HG02981 (cell line): ENCODE measurements around the gene POLN.

ENCODE experiments used
- ATAC-seq: cut with Tn5 transposase; IDR thresholded peaks from one replicate; pipeline ENCODE4 v1.9.1; 2021; ENCODE audit warnings: mild to moderate bottlenecking, moderate library complexity; ENCODE audit not compliant: unreplicated experiment

POLN gene

DNA sequence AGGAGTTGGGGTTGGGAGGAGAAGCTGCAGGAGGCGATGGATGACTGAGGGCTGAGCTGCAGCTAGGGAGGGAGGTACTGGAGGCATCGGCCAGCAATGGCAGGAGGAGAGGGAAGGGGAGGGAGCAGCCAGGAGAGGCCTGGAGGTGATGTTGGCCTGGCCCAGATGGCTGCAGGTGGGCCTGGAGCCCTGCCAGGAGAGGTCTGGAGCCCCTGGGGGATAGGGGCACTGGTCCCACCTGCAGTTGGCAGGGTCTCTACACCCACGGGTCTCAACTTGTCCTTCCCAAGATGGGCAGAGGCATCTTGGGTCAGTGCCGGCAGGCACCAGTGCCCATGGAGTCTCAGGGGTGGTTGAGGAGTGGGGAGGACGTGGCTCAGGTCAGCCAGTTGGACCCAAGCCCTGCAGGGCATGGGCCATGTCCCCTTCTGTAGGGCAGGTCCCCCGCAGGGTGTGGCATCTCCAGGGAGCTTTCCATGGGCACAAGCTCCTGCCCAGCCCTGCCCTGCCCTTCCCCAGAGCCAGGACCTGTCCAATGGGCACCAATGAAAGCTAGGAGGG lies 22.6 kb upstream of the POLN start:
- no peak for ATAC-seq

DNA sequence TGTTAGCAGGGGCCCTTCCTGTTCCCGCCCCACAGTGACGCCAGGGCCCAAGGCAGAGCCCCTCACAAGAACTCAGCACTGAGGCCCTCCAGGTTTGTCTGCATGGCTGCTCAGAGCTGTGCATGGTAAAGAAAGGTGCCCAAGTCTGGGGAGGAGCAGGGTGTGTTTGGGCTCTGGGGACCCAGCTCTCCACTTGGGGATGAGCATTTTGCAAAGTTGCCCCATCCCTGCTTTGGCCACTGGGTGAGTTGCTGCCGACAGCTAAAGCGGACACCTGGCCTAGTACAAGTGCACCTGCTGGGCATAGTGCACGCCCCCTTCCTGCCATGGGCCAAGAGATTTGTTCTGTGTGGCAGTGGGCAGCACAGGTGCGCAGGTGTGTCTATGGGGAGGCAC lies 22.0 kb upstream of the POLN start:
- no peak for ATAC-seq

DNA sequence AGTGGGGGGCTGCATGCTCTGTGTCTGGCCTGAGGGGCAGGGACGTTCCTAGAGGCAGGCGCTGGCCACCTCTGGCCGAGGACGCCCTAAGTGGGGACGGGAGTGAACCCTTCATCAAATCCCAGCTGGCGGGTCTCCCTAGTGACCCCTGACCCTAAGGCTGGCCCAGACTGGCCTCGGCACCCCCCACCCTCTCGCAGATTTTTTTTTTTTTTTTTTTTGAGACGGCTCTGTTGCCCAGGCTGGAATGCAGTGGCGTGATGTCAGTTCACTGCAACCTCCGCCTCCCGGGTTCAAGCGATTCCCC lies 21.0 kb upstream of the POLN start:
- no peak for ATAC-seq

DNA sequence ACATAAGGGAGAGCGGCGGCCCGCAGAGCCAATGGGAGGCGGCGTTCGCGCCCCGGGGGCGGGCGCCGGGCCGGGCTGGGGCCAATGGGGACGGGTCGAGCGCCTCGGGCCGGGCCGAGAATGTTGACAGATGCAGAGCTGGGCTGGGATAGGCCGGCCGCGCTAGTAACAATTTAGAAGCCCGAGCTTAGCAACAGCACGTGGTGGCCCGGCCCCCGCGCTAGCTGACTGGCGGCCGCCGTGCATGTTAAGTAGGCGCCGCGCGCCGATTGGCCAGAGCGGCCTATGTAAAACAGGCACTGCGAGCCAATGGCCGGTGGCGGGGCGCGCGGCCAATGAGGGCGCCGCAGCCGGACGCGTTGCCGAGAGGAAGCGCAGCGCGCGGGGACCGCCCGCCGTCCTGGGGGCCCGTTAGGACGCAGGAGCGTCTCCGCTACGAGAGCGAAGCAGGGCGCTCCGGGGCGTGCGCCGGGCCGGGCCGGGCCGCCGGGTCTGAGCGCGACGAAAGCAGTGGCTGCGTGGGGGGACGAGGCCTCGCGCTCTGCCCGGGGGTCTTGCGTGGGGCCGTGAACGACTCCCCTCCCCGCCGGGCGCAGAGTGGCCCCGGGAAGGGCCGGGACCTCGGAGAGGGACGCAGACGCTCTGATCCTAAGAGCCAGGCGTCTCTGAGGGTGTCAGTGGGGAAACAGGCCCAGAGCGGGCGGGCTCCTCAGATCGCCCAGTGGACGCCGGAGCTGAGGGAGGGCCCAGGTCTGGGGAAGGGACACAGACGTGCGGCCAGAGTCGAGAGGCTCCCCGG lies 20.4 kb upstream of the POLN start:
- peak; percentile 89 for ATAC-seq

DNA sequence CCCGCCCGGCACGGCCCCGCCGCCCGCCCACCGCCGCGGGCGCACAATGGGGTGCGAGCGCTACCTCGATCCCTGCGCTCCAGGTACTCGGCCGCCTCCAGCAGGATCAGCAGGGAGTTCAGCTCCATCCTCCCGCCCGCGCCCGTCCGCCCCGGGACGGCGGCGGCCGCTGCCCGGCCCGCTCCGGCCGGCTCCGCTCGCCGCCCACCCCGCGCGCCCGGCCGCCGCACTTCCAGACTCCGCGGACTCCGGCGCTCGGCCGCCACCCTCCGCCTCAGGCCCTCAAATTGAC lies 19.9 kb upstream of the POLN start, which contains the start of gene MXD4:
MXD4 (minus strand) TSS at position 257 of the 292 bp plus-strand sequence; CDS start at position 128, 129 bp downstream.
- peak; percentile 0 for ATAC-seq

DNA sequence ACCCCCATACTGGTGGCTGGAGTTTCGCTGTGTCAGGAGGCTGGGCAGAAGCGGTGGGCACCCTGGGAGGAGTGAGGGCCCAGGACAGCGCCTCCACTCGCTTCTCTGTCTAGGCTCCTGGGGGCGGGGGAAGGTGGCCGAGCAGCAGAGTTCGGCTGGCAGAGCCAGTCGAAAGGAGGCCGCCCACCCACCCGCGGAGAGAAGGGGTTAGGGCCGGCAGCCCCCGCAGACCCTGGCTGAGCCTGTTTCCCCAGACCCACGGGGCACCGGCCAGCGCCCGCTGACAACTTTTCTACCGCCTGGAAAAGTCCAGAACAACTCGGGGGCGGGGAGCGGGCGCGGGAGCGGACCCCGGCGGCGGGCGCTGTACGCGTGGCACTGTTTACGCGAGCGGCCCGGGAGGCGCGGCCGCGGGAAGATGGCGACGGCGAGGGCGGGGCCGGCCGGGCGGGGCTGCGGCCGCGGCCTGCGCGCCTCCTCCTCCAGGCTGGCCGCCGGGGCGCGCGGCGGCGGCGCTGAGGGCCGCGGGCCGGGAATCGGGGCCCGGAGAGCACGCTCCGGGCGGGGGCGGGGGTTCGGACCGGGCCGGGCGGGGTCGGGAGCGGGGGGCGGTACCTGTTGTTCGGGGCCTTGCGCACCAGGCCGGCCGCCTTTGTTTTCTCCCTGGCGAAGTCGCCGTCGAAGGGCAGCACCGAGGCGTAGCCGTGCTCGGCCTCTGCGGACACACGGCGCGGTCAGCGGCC lies 19.4 kb upstream of the POLN start:
- ATAC-seq = no peak

DNA sequence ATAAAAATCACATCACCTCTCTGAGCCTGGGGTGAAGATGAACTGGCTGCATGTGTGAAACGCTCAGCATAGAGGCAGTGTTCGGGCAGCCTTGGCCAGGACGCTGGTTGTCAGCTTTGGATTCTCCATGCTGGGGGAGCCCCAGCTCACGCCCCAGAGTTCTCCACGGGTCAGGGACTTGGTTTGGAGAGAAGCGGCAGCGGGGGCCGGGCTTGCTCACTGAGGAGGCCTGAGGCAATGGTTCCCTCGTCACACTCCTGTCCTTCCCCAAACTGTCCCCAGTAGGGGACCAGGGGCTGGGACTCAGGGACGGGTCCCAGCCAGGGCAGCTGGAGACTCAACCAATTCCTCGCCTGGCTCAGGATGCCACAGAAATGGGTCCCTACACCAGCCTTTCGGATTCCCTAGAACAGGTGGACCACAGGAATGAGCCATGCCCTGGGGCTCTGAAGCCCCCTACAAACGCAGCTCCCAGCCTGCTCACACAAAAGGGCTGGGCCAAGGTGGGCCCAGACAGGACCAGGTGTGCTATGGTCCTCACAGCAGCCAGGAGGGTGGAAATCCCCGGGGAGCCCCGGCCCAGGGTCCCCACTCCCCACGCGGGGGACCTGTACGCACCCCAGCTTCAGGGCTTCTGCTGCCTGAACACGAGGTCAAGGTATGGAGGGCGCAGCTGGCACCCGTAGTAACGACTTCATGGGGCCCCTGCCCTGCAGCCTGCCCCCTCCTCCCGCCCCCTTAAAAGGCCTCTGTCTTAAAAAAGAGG lies 18.6 kb upstream of the POLN start:
- no peak for ATAC-seq

DNA sequence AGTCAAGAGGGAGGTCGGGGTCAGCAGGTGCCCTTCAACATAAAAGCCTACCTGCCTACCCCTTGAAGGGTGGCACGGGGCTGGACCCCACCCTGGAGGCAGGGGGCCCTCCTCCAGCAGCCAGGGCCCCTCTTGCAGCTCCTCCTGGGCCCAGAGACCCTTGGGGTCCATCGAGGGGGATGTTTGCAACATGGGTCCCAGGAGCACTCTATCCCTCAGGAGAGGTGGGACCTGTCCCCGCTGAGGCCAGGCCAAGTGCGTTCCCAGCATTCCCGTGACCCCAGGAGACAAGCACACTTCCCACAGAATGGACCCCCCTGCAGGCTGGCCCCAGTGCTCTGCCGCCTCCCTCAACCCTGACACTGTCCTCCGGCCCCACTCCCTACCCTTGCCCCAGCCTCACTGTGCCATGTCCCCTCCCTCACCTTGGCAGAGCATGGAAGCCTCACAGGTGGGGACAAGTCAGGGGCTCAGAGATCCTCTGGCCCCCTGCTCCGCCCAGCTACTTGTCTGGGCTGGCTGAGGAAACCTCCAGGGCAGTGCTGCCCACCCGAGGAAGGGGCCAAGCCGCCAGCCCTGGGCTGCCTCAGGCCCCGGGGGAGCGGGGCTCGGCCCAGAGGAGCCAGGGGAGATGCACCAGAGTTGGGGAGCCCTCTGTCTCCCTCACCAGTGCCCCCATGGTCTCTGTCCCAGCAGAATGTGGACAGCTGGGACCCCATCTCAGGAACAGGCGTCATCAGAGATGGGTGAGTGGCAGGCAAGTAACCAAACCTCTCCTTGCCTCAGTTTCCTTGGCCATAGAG lies 17.8 kb upstream of the POLN start:
- no peak for ATAC-seq

DNA sequence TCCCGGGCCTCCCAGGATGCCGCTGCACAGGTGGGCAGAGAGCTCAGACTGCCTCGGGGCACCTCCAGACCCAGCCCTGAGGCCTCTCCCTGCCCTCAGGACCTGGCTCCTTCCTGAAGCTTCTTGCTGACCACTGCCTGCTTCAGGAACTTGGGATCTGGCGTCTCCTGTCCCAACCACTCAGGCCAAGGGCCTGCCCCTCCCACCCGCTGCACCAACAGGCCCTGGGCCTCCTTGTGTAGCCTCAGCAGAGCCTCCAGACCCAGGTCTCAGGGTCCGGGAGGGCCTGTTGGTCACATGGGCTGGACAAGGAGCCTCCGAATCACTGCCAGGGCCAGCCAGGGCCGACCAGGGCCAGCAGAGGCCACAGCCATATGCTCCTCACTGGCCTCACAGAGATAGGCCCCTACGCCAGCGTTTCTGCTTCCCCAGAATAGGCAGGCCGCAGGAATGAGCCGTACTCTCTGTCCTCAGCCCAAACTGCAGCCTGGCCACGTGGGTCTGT lies 17.2 kb upstream of the POLN start:
- no peak for ATAC-seq

DNA sequence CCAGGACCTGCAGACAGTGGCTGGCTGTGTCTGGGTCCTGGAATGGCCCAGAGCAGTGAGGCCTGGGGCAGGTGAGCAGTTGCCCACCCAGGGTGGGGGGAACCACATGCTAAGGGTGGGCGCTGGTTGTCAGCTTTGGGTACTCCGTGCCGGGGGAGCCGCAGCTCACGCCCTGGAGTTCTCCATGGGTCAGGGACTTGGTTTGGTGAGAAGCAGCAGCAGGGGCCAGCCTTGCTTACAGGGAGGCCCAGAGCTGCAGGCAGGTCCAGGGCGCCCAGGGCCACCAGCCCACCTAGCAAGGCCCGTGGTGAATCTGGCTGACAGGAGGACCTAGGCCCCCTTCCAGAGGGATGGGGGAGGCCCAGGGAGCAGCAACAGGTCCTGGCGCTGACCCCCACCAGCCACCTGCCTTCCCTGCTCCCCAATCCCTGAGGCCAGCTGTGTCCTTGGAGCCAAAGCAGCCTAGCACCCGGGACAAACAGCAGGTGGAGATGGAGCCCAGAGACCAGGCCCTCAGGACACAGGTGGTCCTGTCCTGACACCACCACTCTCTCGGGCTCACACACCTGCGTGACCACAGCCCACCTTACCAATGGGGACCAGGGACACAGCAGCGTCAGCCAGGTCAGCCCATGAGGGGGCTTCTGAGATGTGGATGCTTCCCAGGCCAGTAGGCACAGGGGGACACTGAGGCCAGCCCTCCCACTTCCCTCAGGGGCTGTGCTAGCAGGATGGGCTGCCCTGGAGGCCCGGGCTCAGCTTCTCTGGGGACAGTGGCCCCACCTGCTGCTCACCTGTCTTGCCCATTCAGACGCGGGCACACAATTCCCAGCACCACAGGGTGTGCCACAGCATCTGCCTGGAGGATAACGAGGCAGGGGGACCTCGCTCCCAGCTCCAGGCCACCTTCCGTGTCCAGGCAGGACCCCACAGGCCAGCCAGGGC lies 16.4 kb upstream of the POLN start:
- no peak for ATAC-seq

DNA sequence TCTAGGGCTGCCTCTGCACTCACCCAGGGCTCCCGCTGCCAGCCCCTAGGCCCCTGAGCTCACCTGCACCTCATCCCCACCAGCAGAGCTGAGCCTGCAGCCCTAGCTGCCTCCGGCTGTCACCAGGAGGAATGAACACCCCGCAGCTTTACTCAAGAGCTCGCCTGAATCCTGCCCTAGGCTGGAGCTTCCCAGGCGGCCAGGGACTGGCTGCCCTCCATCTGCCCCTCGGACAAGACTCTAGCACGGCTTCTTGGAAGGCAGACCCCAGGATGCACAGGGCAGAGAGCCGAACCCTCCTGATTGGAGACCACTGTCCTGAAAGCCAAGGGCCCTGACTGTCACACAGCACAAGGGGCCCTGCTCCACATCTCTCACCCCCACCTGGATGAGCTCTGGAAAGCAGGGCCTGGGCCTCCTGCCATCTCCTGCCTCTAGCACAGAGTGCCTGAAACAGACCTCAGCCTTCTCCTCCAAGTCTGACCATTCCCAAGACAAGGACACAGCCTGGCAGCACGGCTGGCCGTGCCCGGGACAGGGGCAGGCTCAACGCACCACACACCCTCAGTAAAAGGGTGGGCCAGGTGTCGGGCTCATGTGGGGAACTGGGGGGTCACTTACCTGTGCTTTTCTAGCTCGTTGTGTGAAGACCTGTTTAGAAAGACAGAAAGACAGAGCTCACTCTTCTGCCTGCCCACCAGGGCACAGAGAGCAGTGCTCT lies 15.6 kb upstream of the POLN start:
- ATAC-seq = no peak

DNA sequence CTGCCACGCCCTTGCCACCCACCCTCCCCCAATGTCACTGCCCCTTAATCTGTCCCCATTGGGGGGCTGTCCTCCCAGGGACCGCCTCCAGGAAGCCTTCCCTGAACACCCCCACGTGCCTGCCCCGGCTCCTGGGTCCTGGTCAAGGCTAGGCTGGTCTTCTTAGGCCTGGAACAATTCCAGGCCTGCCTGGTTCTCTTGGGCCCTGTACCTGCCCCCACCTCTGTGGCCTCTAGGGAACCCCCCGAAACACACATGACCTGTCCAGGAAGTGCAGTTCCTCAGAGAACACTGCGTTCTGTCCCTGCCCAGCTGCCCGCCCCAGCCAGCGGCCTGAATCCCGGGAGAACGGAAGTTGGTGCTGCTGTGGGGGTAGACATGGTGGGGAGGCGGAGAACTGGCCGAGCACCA lies 14.9 kb upstream of the POLN start:
- no peak for ATAC-seq

DNA sequence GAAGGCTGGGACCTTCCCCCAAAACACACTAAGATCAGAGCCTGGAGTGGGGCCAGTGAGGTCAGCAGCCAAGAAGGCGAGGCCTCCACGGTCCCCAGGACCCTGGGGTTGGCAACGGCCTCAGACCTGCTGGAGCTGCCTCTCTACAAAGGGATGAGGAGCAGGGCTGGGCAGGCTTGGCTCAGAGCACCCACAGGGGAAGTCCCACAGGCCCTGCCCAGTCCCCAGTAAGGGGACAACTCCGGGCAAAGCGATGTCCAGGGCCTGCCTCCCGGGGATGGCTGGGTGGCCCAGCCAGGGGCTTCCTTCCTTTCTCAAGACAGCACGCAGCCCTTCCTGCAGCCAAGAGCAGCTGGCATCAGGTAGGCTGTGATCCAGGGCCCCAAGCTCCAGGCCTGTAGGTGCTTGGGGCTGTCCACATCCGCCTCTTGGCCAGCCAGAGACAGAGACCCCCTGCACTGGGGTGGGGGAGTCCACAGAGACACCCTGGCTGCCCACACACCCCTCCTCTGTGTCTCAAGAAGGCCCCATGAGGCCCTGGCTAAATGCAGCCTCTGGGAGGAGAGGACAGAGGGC lies 14.3 kb upstream of the POLN start:
- no peak for ATAC-seq

DNA sequence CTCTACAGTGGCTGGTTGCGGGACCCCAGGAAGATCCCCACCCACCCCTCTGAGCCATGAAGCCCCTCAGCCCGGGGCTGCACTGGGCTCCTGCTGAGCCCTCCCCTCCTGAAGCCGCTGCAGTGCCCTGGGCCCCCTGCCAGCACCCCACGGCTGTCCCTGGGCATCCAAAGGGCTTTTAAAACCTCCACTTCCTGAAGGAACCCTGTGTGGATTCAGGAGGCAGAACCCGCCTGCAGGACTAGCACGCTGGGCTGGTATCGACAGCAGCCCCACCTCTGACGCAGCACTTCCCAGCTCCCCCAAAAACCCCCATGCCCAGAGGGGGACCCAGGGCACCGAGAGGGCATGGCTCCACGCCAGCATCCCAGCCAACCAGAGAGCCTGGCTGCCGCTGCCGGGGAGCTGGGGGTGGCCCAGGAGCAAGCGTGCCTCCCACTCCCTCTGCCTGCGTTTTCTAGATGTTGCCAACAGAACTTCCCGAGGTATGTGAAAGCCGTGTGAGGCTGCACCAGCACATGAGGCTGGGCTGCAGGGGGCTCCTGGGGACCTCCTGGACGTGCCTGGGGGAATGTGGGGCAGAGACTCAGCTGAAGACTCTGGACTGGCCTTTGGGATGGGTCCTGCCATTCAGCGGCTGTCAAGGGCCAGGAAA lies 13.7 kb upstream of the POLN start:
- ATAC-seq = no peak

DNA sequence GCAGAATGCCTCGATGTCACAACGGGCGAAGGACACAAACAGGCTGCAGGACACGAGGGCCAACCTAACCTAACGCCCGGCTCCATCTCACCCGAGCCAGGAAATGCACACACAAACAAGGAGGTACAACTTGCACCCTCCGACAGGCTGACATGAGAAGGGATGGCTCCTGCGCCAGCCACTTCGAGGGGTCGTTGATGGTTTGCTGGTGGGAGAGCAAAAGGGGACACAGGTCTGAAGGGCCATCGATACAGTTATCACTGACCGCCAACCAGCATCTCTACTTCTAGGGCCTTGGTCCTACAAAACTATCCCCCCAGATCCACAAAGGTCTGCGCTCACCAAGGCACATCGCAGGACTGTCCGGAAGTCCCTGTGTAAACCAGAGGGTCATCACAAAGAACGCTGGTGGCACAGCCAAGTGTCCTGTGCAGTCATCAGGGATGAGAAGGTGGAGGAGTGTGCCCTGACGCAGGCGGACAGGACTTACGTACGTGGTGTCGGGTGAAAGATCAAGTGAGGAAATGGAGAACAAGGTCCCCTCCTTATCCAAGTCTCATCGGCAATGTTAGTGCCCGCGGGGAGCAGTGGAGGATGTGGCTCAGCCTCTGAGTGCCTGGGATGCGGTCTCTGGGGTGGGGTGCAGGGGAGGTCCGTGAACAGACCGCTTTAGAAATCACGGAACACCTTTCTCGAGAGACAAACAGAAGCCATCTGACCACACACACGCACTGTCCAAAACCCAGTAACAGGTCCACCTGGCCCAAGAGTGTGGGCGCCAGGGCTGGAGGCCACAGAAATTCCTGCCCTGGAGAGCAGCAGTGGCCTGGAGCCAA lies 13.0 kb upstream of the POLN start:
- ATAC-seq = no peak

DNA sequence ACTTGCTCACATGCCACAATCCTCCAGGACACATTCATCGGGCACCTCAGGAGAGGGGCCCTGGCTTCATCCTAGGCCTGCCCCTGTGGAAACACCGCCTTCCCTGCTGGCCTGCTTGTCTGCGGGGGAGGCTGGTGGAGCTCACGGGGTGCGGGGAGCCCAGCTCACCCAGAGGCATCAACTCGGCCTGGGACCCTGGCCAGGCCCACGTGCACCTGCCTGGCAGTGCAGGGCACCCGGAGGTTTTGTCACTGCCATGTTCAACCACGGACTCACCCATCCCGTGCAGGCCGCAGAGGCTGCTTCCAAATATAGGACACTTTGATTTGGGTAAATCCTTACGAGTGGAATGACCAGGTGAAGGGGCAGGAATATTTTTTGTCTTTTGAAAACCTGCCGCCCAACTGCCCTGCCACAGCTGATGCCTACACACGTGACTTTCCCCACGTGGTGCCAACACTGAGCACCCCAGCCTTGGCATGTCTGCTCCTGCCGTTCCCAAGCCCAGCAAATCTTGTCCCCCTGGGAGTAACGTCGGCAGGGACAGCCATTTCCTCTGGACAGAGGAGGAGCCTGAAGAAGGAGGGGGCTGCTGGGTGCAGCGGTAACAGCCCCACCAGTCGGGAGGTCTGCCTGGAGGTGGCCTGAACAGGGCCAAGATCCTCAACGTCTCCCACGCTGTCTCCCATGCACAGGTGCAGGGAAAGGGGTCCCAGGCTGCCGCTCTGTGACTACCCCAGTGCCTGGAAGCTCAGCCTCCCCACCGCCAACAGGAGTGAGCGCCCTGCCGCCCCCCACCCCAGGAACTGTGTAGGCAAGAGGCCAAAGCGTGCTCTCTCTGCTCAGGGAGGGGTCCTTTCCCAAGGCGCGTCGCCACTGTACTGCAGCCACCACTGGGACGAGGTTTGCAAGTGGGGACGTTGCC lies 11.5 kb upstream of the POLN start:
- ATAC-seq = no peak
